Activated CD8-positive, alpha-beta memory T cell treated with anti-CD3 and anti-CD28 coated beads, Interleukin-2, amount 10 ng/mL, durations not matched to agents 7 days and 5 days (primary cell): ENCODE data around the gene PPP1R13B. TPM values are rescaled to one million over a fixed set of nuclear protein-coding genes. Genes with fewer than 3 reads are reported as not detected.

ENCODE experiments used
- ATAC-seq: fragments of 150-1000 bp; cut with Tn5 transposase; one replicate; pipeline ENCODE4 v1.10.0; 2021; ENCODE audit warnings: moderate library complexity
- CTCF ChIA-PET: fragments of 350-600 bp; sonication (Branson Sonifier 250); formaldehyde crosslinking; loops from one replicate; lab custom pipeline; 2021; ENCODE audit warnings: antibody characterized with exemption; lab: Charles Lee
- DNase-seq: peaks from one replicate; pipeline ENCODE4 v3.0.0-alpha.2; 2020
- H3K27ac Mint-ChIP-seq: one replicate; pipeline ENCODE4 v1.8.0; 2021; ENCODE audit warnings: mild to moderate bottlenecking, mixed read lengths
- H3K27me3 Mint-ChIP-seq: one replicate; pipeline ENCODE4 v1.8.0; 2021; ENCODE audit warnings: mixed read lengths
- H3K36me3 Mint-ChIP-seq: one replicate; pipeline ENCODE4 v1.8.0; 2021; ENCODE audit warnings: mild to moderate bottlenecking, mixed read lengths
- H3K4me1 Mint-ChIP-seq: one replicate; pipeline ENCODE4 v1.8.0; 2021; ENCODE audit warnings: mixed read lengths
- H3K4me3 Mint-ChIP-seq: one replicate; pipeline ENCODE4 v1.8.0; 2021; ENCODE audit warnings: mild to moderate bottlenecking, moderate library complexity, mixed read lengths
- H3K9me3 Mint-ChIP-seq: one replicate; pipeline ENCODE4 v1.8.0; 2022; ENCODE audit warnings: low read depth, mixed read lengths
- total RNA-seq, 2 experiments: library from RNA; stranded (reverse); gene quantifications; one replicate each; pipeline ENCODE4 v1.2.3, GENCODE V29; 2021

The PPP1R13B gene
- total RNA-seq, 2 experiments from 2014 or later: 8.6 to 11.7 TPM

- H3K27ac Mint-ChIP-seq: no peak overlapping the region
- no peaks in the 10 kb centered on the region for H3K9me3 Mint-ChIP-seq
- no peaks in the 10 kb centered on the region for H3K36me3 Mint-ChIP-seq
- H3K4me3 Mint-ChIP-seq: no peak overlapping the region
- H3K4me1 Mint-ChIP-seq: no peaks in the 10 kb centered on the region
- ATAC-seq (no peak), DNase-seq (no peak)
- CTCF ChIA-PET: no interaction called here
- no peaks in the 10 kb centered on the region for H3K27me3 Mint-ChIP-seq
Observed at GRCh38 chr14:103735815-103736545, 111.4 kb downstream of the PPP1R13B start.

DNA sequence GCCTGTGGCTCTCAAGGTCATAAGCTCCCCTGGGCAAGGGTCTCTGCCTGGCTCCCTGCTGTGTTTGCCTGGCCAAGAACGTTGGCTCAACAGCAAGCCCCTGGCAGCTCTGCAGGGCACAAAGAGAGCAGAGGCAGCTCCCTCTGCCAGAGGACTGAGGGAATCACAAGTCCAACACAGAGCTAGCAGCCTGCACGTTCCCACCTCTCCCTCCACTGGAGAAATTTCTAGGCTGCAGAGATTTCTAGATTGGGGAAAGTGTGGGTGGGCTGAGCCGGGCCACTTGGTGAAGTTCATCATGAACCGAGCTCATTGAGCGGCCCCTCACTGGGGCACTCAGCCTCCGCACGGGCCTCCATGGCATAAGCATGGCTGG, 111.9 kb downstream of the PPP1R13B start:
- CTCF ChIA-PET: no interaction called here

GRCh38 chr14:103735022-103735421, 112.4 kb downstream of the PPP1R13B start:
- Mint-ChIP-seq H3K4me1 (no peaks in the 10 kb centered on the region), H3K36me3 (no peaks in the 10 kb centered on the region), H3K9me3 (no peaks in the 10 kb centered on the region), H3K27ac (no peak overlapping the region), H3K27me3 (no peaks in the 10 kb centered on the region), H3K4me3 (no peak overlapping the region)
- DNase-seq (no peak), ATAC-seq (no peak)
- CTCF ChIA-PET: no interaction called here

More for the DNA sequence above, 111.9 kb downstream of the PPP1R13B start:
- no peaks in the 10 kb centered on the region for H3K36me3 Mint-ChIP-seq
- no peaks in the 10 kb centered on the region for H3K27me3 Mint-ChIP-seq
- H3K4me1 Mint-ChIP-seq: no peaks in the 10 kb centered on the region
- no peak for ATAC-seq
- H3K27ac Mint-ChIP-seq: no peak overlapping the region
- H3K9me3 Mint-ChIP-seq: no peaks in the 10 kb centered on the region
- DNase-seq: no peak
- H3K4me3 Mint-ChIP-seq: no peak overlapping the region

GRCh38 chr14:103734081-103734888, 113.1 kb downstream of the PPP1R13B start:
- Mint-ChIP-seq H3K27ac (no peak overlapping the region), H3K9me3 (no peaks in the 10 kb centered on the region), H3K4me1 (no peaks in the 10 kb centered on the region), H3K4me3 (no peak overlapping the region), H3K36me3 (peaks cover 4% of the 10 kb centered on the region), H3K27me3 (no peaks in the 10 kb centered on the region)
- CTCF ChIA-PET: no interaction called here
- DNase-seq (no peak), ATAC-seq (no peak)

DNA sequence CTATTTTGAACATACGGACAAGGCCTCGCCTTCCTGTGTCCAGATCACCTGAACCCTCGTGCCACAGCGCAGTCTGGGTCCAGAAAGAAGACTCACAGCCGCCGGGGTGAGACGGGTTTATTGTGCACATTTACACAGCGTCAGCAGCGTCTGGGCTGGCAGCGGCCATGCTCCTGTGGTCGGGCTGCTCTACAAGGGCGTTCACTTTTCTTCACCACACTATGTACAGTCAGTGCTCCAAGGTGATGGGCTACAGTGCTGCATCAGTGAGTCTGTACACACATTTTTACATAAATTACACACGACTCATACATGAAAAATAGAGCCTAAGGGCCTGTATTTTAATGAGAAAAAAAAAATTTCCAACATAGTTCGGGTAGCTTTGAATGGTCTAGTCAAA, 113.7 kb downstream of the PPP1R13B start:
- Mint-ChIP-seq H3K27me3 (no peaks in the 10 kb centered on the region), H3K27ac (no peak overlapping the region), H3K9me3 (no peaks in the 10 kb centered on the region), H3K4me1 (no peaks in the 10 kb centered on the region), H3K36me3 (peaks cover 4% of the 10 kb centered on the region), H3K4me3 (no peak overlapping the region)
- ATAC-seq: no peak
- DNase-seq: no peak
- CTCF ChIA-PET: no interaction called here

DNA sequence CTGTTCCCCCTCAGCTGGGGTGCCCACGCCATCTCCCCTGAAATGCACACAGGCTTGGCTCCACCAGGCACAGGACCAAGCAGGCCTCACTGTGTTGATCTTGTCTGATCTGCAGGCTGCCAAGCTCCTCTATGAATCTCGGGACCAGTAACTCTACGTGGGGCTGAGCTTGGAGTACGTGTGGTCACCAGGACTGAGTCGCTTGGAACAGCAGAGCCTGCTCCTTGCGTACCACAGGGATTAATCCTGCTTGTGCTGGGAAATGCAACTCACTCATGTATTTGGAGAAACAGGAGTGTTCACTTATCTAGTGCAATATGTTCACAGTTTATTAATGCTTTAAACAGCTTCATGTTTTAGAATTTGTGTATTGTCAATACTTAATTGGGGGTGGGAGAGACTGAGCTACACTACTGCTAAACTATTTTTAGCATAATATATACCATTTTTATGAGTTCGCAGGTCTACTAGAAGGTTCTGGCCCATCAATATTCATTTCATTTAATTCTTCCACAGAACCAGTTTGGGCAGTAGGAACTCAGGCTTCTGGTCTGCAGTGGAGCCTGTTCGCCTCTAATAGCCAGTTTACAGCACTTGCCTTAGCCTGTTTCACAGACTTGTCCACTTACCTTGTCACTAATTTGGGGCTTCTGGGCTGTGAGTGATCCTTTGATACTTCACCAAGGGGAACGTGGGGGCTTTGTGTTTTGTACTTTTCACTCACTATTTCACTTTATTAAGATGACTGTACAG, 114.3 kb downstream of the PPP1R13B start:
- H3K9me3 Mint-ChIP-seq: no peaks in the 10 kb centered on the region
- H3K27ac Mint-ChIP-seq: no peak overlapping the region
- no peaks in the 10 kb centered on the region for H3K4me1 Mint-ChIP-seq
- DNase-seq: no peak
- ATAC-seq: no peak
- H3K27me3 Mint-ChIP-seq: no peaks in the 10 kb centered on the region
- no peak overlapping the region for H3K4me3 Mint-ChIP-seq
- CTCF ChIA-PET: no interaction called here
- peaks cover 4% of the 10 kb centered on the region for H3K36me3 Mint-ChIP-seq

GRCh38 chr14:103731916-103732867, 115.2 kb downstream of the PPP1R13B start:
- no peaks in the 10 kb centered on the region for H3K4me1 Mint-ChIP-seq
- DNase-seq (no peak), ATAC-seq (no peak)
- no peak overlapping the region for H3K27ac Mint-ChIP-seq
- H3K27me3 Mint-ChIP-seq: no peaks in the 10 kb centered on the region
- peaks cover 4% of the 10 kb centered on the region for H3K36me3 Mint-ChIP-seq
- CTCF ChIA-PET: no interaction called here
- H3K9me3 Mint-ChIP-seq: no peaks in the 10 kb centered on the region
- H3K4me3 Mint-ChIP-seq: no peak overlapping the region

DNA sequence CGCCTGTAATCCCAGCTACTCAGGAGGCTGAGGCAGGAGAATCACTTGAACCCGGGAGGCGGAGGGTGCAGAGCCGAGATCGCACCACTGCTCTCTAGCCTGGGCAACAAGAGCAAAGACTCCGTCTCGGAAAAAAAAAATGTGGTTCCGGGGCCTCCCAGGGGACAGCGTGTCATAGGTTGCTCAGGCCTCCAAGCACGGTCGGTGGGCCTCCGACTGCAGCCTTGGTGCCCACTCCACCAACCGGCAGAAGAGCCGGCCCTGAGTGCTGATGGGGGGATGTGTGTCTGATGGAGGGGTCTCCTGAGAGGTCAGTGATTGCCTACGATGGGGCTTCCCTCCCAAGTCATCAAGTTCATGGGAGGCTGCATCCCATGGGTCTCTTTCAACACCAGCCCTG, 115.9 kb downstream of the PPP1R13B start:
- Mint-ChIP-seq H3K27me3 (no peaks in the 10 kb centered on the region), H3K4me1 (no peaks in the 10 kb centered on the region), H3K36me3 (peaks cover 4% of the 10 kb centered on the region), H3K9me3 (no peaks in the 10 kb centered on the region), H3K4me3 (no peak overlapping the region), H3K27ac (no peak overlapping the region)
- ATAC-seq (no peak), DNase-seq (no peak)
- CTCF ChIA-PET: no interaction called here

GRCh38 chr14:103730490-103731035, 116.8 kb downstream of the PPP1R13B start:
- H3K27ac Mint-ChIP-seq: no peak overlapping the region
- peaks cover 4% of the 10 kb centered on the region for H3K36me3 Mint-ChIP-seq
- H3K4me3 Mint-ChIP-seq: no peak overlapping the region
- DNase-seq (no peak), ATAC-seq (no peak)
- H3K9me3 Mint-ChIP-seq: no peaks in the 10 kb centered on the region
- CTCF ChIA-PET: no interaction called here
- no peaks in the 10 kb centered on the region for H3K27me3 Mint-ChIP-seq
- H3K4me1 Mint-ChIP-seq: no peaks in the 10 kb centered on the region

GRCh38 chr14:103729496-103730448, 117.6 kb downstream of the PPP1R13B start:
- ATAC-seq (no peak), DNase-seq (no peak)
- H3K36me3 Mint-ChIP-seq: peaks cover 4% of the 10 kb centered on the region
- H3K4me3 Mint-ChIP-seq: no peak overlapping the region
- H3K4me1 Mint-ChIP-seq: no peaks in the 10 kb centered on the region
- H3K27ac Mint-ChIP-seq: no peak overlapping the region
- CTCF ChIA-PET: no interaction called here
- no peaks in the 10 kb centered on the region for H3K9me3 Mint-ChIP-seq
- no peaks in the 10 kb centered on the region for H3K27me3 Mint-ChIP-seq

DNA sequence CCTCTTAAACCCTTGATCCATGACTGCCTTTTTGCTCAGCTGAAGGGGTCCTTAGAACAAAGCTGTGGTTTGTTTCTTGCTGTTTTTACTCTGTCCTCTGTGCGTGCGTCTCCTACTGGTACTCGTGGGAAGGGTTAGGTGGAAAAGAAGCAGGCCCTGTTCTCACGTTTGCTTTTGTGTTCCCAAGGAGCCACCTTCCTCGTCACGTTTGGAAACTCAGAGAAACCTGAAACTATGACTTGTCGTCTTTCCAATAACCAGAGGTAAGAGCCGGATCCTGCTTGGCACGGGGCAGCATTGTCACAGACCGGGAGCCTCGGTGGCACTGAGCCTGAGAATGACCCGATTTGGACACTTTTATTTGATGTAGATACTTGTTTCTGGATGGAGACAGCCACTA, 118.7 kb downstream of the PPP1R13B start:
- H3K27ac Mint-ChIP-seq: no peak overlapping the region
- CTCF ChIA-PET: no interaction called here
- H3K9me3 Mint-ChIP-seq: no peaks in the 10 kb centered on the region
- ATAC-seq (no peak), DNase-seq (no peak)
- peaks cover 4% of the 10 kb centered on the region for H3K36me3 Mint-ChIP-seq
- H3K4me1 Mint-ChIP-seq: no peaks in the 10 kb centered on the region
- no peaks in the 10 kb centered on the region for H3K27me3 Mint-ChIP-seq
- no peak overlapping the region for H3K4me3 Mint-ChIP-seq

DNA sequence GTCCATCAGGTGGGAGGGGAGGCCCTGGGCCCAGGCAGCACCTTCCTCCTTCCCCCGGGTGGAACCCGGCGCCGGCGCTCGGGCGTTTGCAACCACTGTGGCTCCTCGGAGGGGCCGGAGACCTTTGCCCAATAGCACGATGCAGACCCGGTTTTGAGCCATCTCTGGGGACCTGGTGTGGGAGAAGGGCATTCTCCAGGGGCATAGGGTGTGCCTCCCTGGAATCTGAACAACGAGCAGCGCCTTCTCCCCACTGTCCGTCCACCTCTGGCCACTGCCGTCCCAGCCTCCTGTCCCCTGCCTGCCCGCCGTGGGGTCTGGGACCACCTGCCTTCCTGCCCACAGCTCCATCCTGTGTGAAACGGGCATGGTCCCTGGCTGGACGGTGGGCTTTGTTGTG, 119.2 kb downstream of the PPP1R13B start:
- DNase-seq (no peak), ATAC-seq (no peak)
- H3K27ac Mint-ChIP-seq: no peak overlapping the region
- peaks cover 4% of the 10 kb centered on the region for H3K36me3 Mint-ChIP-seq
- no peaks in the 10 kb centered on the region for H3K27me3 Mint-ChIP-seq
- no peaks in the 10 kb centered on the region for H3K9me3 Mint-ChIP-seq
- no peaks in the 10 kb centered on the region for H3K4me1 Mint-ChIP-seq
- CTCF ChIA-PET: no interaction called here
- H3K4me3 Mint-ChIP-seq: no peak overlapping the region
